HepG2 (cell line): Measurements from ENCODE around the gene NUAK1. TPM values are rescaled to one million over a fixed set of nuclear protein-coding genes. Genes with fewer than 3 reads are reported as not detected.

Experiments used
- ATAC-seq: fragments of 200-7000 bp; cut with Tn5 transposase; 3 replicates; pipeline ENCODE4 v1.9.1; 2020; ENCODE audit warnings: mild to moderate bottlenecking, moderate library complexity
- BruUV-seq: library from RNA; stranded (reverse); fragments of 400-500 nt; replicated peaks from 2 replicates; lab custom pipeline; 2021; lab: Mats Ljungman, UMichigan
- CTCF ChIA-PET: fragments of 300-600 bp; formaldehyde crosslinking; extraction: SDS; loops from one replicate; lab custom pipeline; 2021; ENCODE audit warnings: low total read pairs, inconsistent platforms, low intra/inter-chr PET ratio; lab: Yijun Ruan, JAX
- POLR2A ChIA-PET: fragments of 350-600 bp; sonication (Branson Sonifier 250); formaldehyde crosslinking; loops from one replicate; lab custom pipeline; 2020; ENCODE audit warnings: antibody characterized with exemption, inconsistent platforms; lab: Yijun Ruan, JAX
- DNase-seq: peaks from one replicate; pipeline ENCODE4 v3.0.0-alpha.2; 2015; ENCODE audit warnings: low spot score
- FAIRE-seq: peaks from 3 replicates; lab custom pipeline; 2011; peaks lifted over from hg19 to GRCh38; lab: Jason Lieb, UNC
- H2AFZ ChIP-seq: one replicate; pipeline ENCODE4 v1.6.1; 2011; ENCODE audit warnings: low read length, inconsistent platforms
- H3K27ac ChIP-seq: fragments of 300-600 bp; 3 replicates; pipeline ENCODE4 v1.8.0; 2011; ENCODE audit warnings: mixed run types, mild to moderate bottlenecking, mixed read lengths, low read length, inconsistent platforms; ENCODE audit not compliant: insufficient read depth; ENCODE audit errors: extremely low read length
- H3K27me3 ChIP-seq, 2 experiments: fragments of 200-600 bp in 1 of 2; 2 replicates in 1 of 2; 3 replicates in 1 of 2; pipeline versions ENCODE4 v1.6.0 to v1.8.0; 2011; ENCODE audit warnings: low read length in 2 of 2, mild to moderate bottlenecking in 2 of 2, moderate library complexity in 2 of 2, inconsistent platforms in 1 of 2; ENCODE audit not compliant: insufficient read depth in 2 of 2, control insufficient read depth in 1 of 2
- H3K36me3 ChIP-seq, 2 experiments: fragments of 200-600 bp in 1 of 2; replicated peaks in 1 of 2; 2 replicates in 1 of 2; 3 replicates in 1 of 2; pipeline versions ENCODE4 v1.5.1 to v1.8.0; 2011; ENCODE audit warnings: low read length in 2 of 2, inconsistent platforms in 1 of 2; ENCODE audit not compliant: insufficient read depth in 2 of 2, control insufficient read depth in 1 of 2
- H3K4me1 ChIP-seq: 2 replicates; pipeline ENCODE4 v1.5.1; 2012; ENCODE audit warnings: low read length, inconsistent platforms; ENCODE audit not compliant: insufficient read depth
- H3K4me2 ChIP-seq: 2 replicates; pipeline ENCODE4 v1.6.0; 2011; ENCODE audit warnings: low read depth, low read length, inconsistent platforms
- H3K4me3 ChIP-seq, 3 experiments: fragments of 200-600 bp in 1 of 3; sonication (generic), shearing (Covaris generic) in 1 of 3; replicated peaks in 1 of 3; 2 replicates each; pipeline ENCODE4 v1.5.1; 2011 to 2016; ENCODE audit warnings: low read length in 3 of 3, inconsistent platforms in 2 of 3, low read depth in 2 of 3, mild to moderate bottlenecking in 2 of 3, control low read depth in 1 of 3, mixed read lengths in 1 of 3; ENCODE audit not compliant: insufficient read depth in 1 of 3
- H3K79me2 ChIP-seq: one replicate; pipeline ENCODE4 v1.6.1; 2011; ENCODE audit warnings: low read length, inconsistent platforms; ENCODE audit not compliant: insufficient read depth
- H3K9ac ChIP-seq: 2 replicates; pipeline ENCODE4 v1.6.0; 2011; ENCODE audit warnings: mild to moderate bottlenecking, low read depth, low read length, inconsistent platforms; ENCODE audit not compliant: insufficient read depth
- H3K9me3 ChIP-seq: 2 replicates; pipeline ENCODE4 v1.5.1; 2012; ENCODE audit warnings: mild to moderate bottlenecking, low read length
- H4K20me1 ChIP-seq: 2 replicates; pipeline ENCODE4 v1.6.0; 2011; ENCODE audit warnings: inconsistent platforms, mild to moderate bottlenecking, low read length, moderate library complexity; ENCODE audit not compliant: insufficient read depth
- CEBPB ChIP-seq: IDR thresholded peaks from 2 replicates; pipeline ENCODE4 v1.6.1; 2011; ENCODE audit warnings: low read depth, low read length, improper control_type of control experiment, borderline replicate concordance
- WGBS: methylation state at CpG from one replicate; pipeline ENCODE4 v1.1.6; 2017; ENCODE audit warnings: low lambda C conversion rate; 5-methylcytosine and 5-hydroxymethylcytosine counted together
- in situ Hi-C: cut with HindIII; loops from 2 replicates; pipeline ENCODE4 v1.10.0; 2017; ENCODE audit warnings: low pct_unique_long_range_greater_than_20kb; ENCODE audit not compliant: extremely low pct_ligation_motif_present
- intact Hi-C: fragments of 100-400 bp; cut with micrococcal nuclease; formaldehyde crosslinking; loops from one replicate; pipeline ENCODE4 v1.10.0; 2022; ENCODE audit not compliant: unreplicated experiment
- polyA plus RNA-seq, 8 experiments: library from polyadenylated mRNA; depleted of rRNA in 3 of 8; stranded (reverse) in 7 of 8; unstranded in 1 of 8; fragments of >200 nt; fragmentation: Illumina TruSeq in 4 of 8; extraction: Trizol in 4 of 8; gene quantifications; 2 replicates each; pipeline versions ENCODE4 v1.2.1 to v1.2.3, GENCODE V29; 2011 to 2016; ENCODE audit warnings: low read depth in 4 of 8, missing spikeins in 1 of 8, mixed read lengths in 1 of 8; ENCODE audit not compliant: insufficient read depth in 1 of 8
- total RNA-seq, 5 experiments: library from RNA; depleted of rRNA; stranded (reverse); fragments of >200 nt; fragmentation: Illumina TruSeq; extraction: Trizol; gene quantifications; 2 replicates each; pipeline ENCODE4 v1.2.3, GENCODE V29; 2016; ENCODE audit warnings: low read depth in 1 of 5
- TF ChIP-seq, protein P1 (sequence below): sonication (generic); formaldehyde crosslinking; IDR thresholded peaks from 2 replicates; pipeline ENCODE4 v1.9.0; 2021; ENCODE audit warnings: mild to moderate bottlenecking, missing genetic modification reagents

Gene NUAK1
- total and polyA plus RNA-seq, 2 of the 13 experiments (the other 11 are each of a cell fraction or from before 2014, with no cell fraction given), result 1.7 to 1.9 TPM

DNA sequence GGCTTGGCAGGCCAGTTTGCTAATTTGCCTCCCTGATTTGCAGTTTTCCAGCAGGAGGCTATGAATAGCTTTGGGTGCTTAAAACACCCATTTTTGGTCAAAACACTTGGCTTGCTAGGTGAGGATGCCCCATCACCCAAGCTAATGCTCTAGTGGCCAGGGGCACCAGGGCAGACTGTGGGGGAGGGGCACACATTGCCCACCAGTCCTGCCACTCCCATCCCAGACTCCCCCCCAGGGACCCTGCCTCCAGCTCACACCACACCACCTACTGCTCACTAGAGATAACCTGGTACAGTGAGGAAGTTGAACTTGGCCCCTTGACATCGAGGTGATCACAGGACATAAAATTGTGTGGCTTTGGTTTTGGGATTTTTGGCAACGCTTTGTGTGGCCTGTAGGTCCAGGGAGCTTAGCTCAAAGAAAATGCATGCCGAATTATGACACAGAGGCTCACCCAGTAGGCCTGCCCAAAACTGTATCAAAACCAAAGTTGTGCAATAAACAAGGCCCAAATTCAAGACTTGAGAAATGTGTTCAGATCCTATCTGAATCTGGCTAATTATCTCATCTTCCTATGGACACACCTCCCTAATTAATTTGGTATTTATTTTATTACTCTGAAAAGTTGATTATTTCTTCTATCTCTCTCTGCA is 4.3 kb downstream of the NUAK1 start:
- no peaks in the 10 kb centered on the region for H3K36me3 ChIP-seq
- H3K9ac ChIP-seq, result no peak overlapping the region
- 76% methylated on average over 3 of the region's 3 CpGs for WGBS
- no TSS peak for BruUV-seq
- FAIRE-seq (no peak), DNase-seq (no peak), ATAC-seq (no peak)
- POLR2A ChIA-PET, result no interaction called here
- H2AFZ ChIP-seq, result no peak overlapping the region
- in situ Hi-C loops, result loop anchor here (5.0 to 10.0 kb wide), 3 partner anchors 50 to 427 kb away; no protein-coding TSS in a partner anchor
- H3K4me1 ChIP-seq, result peaks cover 86% of the 10 kb centered on the region
- peaks cover 0 to 13% of the 10 kb centered on the region in 2 experiments; a peak in 2 of 5 replicates for H3K27me3 ChIP-seq
- no peaks in the 10 kb centered on the region for H4K20me1 ChIP-seq
- H3K27ac ChIP-seq, result no peak overlapping the region
- H3K4me2 ChIP-seq, result no peak overlapping the region
- TF ChIP-seq, protein P1, sequence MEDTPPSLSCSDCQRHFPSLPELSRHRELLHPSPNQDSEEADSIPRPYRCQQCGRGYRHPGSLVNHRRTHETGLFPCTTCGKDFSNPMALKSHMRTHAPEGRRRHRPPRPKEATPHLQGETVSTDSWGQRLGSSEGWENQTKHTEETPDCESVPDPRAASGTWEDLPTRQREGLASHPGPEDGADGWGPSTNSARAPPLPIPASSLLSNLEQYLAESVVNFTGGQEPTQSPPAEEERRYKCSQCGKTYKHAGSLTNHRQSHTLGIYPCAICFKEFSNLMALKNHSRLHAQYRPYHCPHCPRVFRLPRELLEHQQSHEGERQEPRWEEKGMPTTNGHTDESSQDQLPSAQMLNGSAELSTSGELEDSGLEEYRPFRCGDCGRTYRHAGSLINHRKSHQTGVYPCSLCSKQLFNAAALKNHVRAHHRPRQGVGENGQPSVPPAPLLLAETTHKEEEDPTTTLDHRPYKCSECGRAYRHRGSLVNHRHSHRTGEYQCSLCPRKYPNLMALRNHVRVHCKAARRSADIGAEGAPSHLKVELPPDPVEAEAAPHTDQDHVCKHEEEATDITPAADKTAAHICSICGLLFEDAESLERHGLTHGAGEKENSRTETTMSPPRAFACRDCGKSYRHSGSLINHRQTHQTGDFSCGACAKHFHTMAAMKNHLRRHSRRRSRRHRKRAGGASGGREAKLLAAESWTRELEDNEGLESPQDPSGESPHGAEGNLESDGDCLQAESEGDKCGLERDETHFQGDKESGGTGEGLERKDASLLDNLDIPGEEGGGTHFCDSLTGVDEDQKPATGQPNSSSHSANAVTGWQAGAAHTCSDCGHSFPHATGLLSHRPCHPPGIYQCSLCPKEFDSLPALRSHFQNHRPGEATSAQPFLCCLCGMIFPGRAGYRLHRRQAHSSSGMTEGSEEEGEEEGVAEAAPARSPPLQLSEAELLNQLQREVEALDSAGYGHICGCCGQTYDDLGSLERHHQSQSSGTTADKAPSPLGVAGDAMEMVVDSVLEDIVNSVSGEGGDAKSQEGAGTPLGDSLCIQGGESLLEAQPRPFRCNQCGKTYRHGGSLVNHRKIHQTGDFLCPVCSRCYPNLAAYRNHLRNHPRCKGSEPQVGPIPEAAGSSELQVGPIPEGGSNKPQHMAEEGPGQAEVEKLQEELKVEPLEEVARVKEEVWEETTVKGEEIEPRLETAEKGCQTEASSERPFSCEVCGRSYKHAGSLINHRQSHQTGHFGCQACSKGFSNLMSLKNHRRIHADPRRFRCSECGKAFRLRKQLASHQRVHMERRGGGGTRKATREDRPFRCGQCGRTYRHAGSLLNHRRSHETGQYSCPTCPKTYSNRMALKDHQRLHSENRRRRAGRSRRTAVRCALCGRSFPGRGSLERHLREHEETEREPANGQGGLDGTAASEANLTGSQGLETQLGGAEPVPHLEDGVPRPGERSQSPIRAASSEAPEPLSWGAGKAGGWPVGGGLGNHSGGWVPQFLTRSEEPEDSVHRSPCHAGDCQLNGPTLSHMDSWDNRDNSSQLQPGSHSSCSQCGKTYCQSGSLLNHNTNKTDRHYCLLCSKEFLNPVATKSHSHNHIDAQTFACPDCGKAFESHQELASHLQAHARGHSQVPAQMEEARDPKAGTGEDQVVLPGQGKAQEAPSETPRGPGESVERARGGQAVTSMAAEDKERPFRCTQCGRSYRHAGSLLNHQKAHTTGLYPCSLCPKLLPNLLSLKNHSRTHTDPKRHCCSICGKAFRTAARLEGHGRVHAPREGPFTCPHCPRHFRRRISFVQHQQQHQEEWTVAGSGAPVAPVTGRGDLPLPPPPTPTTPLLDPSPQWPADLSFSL (CRISPR knock-in tag), result no peak
- peak; percentile 62; the same call in 1 of the 2 replicates for TF ChIP-seq CEBPB
- H3K9me3 ChIP-seq, result no peaks in the 10 kb centered on the region
- no peak overlapping the region for H3K4me3 ChIP-seq
- intact Hi-C loops, result no loop called here
- H3K79me2 ChIP-seq, result no peaks in the 10 kb centered on the region
- CTCF ChIA-PET, result no interaction called here
